Neural cell (in vitro differentiated cells): ENCODE data around the gene SMAD5. TPM values are rescaled to one million over a fixed set of nuclear protein-coding genes. Genes with fewer than 3 reads are reported as not detected.
A peak's percentile ranks its signal among the peaks of the same experiment; 100 is the strongest.

Experiments
- H2AFZ ChIP-seq: fragments of 200-600, 300-800 bp; sonication (generic), shearing (Covaris generic); 2 replicates; pipeline ENCODE4 v1.6.0; 2014; ENCODE audit warnings: low read depth, mild to moderate bottlenecking, antibody characterized with exemption, low read length, moderate library complexity
- H3F3A ChIP-seq: fragments of 200-600 bp; shearing (Covaris generic); 2 replicates; pipeline ENCODE4 v1.6.1; 2016; ENCODE audit warnings: mild to moderate bottlenecking, moderate library complexity, mixed read lengths, antibody characterized with exemption, low read length; ENCODE audit not compliant: insufficient read depth, poor library complexity, severe bottlenecking
- H3K27ac ChIP-seq: fragments of 200-600, 300-800 bp; sonication (generic), shearing (Covaris generic); 2 replicates; pipeline ENCODE4 v1.5.1; 2014; ENCODE audit warnings: mild to moderate bottlenecking, low read length, moderate library complexity
- H3K27me3 ChIP-seq: fragments of 300-800, 200-600 bp; sonication (generic), shearing (Covaris generic); 2 replicates; pipeline ENCODE4 v1.6.0; 2014; ENCODE audit warnings: mild to moderate bottlenecking, low read depth, low read length, moderate library complexity; ENCODE audit not compliant: insufficient read depth
- H3K36me3 ChIP-seq: fragments of 300-800, 200-600 bp; sonication (generic), shearing (Covaris generic); 2 replicates; pipeline ENCODE4 v1.5.1; 2014; ENCODE audit warnings: mild to moderate bottlenecking, antibody characterized with exemption, low read length, moderate library complexity; ENCODE audit not compliant: insufficient read depth
- H3K4me2 ChIP-seq: fragments of 300-800, 200-600 bp; sonication (generic), shearing (Covaris generic); 2 replicates; pipeline ENCODE4 v1.6.0; 2014; ENCODE audit warnings: mild to moderate bottlenecking, low read length
- H3K4me3 ChIP-seq: fragments of 300-800, 200-600 bp; sonication (generic), shearing (Covaris generic); 2 replicates; pipeline ENCODE4 v1.5.1; 2014; ENCODE audit warnings: mild to moderate bottlenecking, low read length, moderate library complexity
- H3K79me2 ChIP-seq: fragments of 200-600 bp; shearing (Covaris generic); replicated peaks from 2 replicates; pipeline ENCODE4 v1.6.0; 2014; ENCODE audit warnings: mild to moderate bottlenecking, low read length, moderate library complexity; ENCODE audit not compliant: insufficient read depth
- H3K9ac ChIP-seq: fragments of 300-800, 200-600 bp; sonication (generic), shearing (Covaris generic); 2 replicates; pipeline ENCODE4 v1.6.1; 2016; ENCODE audit warnings: mild to moderate bottlenecking, low read length, mixed read lengths
- H3K9me2 ChIP-seq: fragments of 200-600 bp; shearing (Covaris generic); 2 replicates; pipeline ENCODE4 v1.6.1; 2016; ENCODE audit warnings: mild to moderate bottlenecking, low read length, mixed read lengths; ENCODE audit not compliant: insufficient read depth
- H3K9me3 ChIP-seq: fragments of 200-600, 300-800 bp; sonication (generic), shearing (Covaris generic); 2 replicates; pipeline ENCODE4 v1.6.1; 2016; ENCODE audit warnings: mild to moderate bottlenecking, mixed run types, low read length, moderate library complexity, mixed read lengths
- H4K20me1 ChIP-seq: fragments of 200-600 bp; shearing (Covaris generic); 2 replicates; pipeline ENCODE4 v1.6.1; 2016; ENCODE audit warnings: mild to moderate bottlenecking, mixed run types; ENCODE audit not compliant: insufficient read depth
- CTCF ChIP-seq: fragments of 450-650 bp; IDR thresholded peaks from 2 replicates; pipeline ENCODE4 v1.5.1; 2014; ENCODE audit warnings: antibody characterized with exemption, mild to moderate bottlenecking, moderate library complexity; ENCODE audit not compliant: poor library complexity, severe bottlenecking
- EP300 ChIP-seq: fragments of 450-650 bp; conservative IDR thresholded peaks from 2 replicates; pipeline ENCODE4 v1.6.1; 2014; ENCODE audit warnings: antibody characterized with exemption, mild to moderate bottlenecking, moderate library complexity; ENCODE audit not compliant: poor library complexity, severe bottlenecking
- EZH2 ChIP-seq: fragments of 200-600, 300-800 bp; shearing (Covaris generic), sonication (generic); IDR thresholded peaks from 2 replicates; pipeline ENCODE4 v1.6.1; 2014; ENCODE audit warnings: antibody characterized with exemption, low read length, borderline replicate concordance, mild to moderate bottlenecking; ENCODE audit not compliant: insufficient read depth, poor library complexity, severe bottlenecking
- MXI1 ChIP-seq: fragments of 450-650 bp; conservative IDR thresholded peaks from 2 replicates; pipeline ENCODE4 v1.6.1; 2014; ENCODE audit warnings: antibody characterized with exemption, mild to moderate bottlenecking; ENCODE audit not compliant: poor library complexity, severe bottlenecking
- POLR2AphosphoS5 ChIP-seq: IDR thresholded peaks from 2 replicates; pipeline ENCODE4 v1.6.1; 2012
- RAD21 ChIP-seq: fragments of 450-650 bp; conservative IDR thresholded peaks from 2 replicates; pipeline ENCODE4 v1.6.1; 2014; ENCODE audit warnings: antibody characterized with exemption, mild to moderate bottlenecking, moderate library complexity
- REST ChIP-seq: IDR thresholded peaks from 2 replicates; pipeline ENCODE4 v1.6.1; 2012; ENCODE audit warnings: borderline replicate concordance
- SMC3 ChIP-seq: fragments of 450-650 bp; conservative IDR thresholded peaks from 2 replicates; pipeline ENCODE4 v1.6.1; 2014; ENCODE audit warnings: antibody characterized with exemption, mild to moderate bottlenecking, moderate library complexity; ENCODE audit not compliant: poor library complexity
- TAF1 ChIP-seq: IDR thresholded peaks from 2 replicates; pipeline ENCODE4 v1.6.1; 2012; ENCODE audit warnings: low read depth
- polyA plus RNA-seq: library from polyadenylated mRNA; depleted of rRNA; stranded (reverse); fragments of >200 nt; gene quantifications from 2 replicates; pipeline ENCODE4 v1.2.3, GENCODE V29; 2014

Gene SMAD5
- polyA plus RNA-seq, 1 donor from 2014 or later, result 26.3 TPM

- H3K27ac ChIP-seq, result no peak overlapping the region
- H3K27me3 ChIP-seq, result no peaks in the 10 kb centered on the region
- TF ChIP-seq RAD21 (no peak), CTCF (no peak), TAF1 (no peak), EP300 (no peak), MXI1 (no peak), POLR2AphosphoS5 (no peak)
- H3K4me2 ChIP-seq, result no peak overlapping the region
- no peaks in the 10 kb centered on the region for H4K20me1 ChIP-seq
- no peaks in the 10 kb centered on the region for H3K36me3 ChIP-seq
- no peak overlapping the region for H3K9ac ChIP-seq
- no peaks in the 10 kb centered on the region for H3K9me3 ChIP-seq
- no peak overlapping the region for H2AFZ ChIP-seq
- H3F3A ChIP-seq, result peaks cover 9% of the 10 kb centered on the region
- no peaks in the 10 kb centered on the region for H3K9me2 ChIP-seq
- peaks cover 16% of the 10 kb centered on the region for H3K79me2 ChIP-seq
- H3K4me3 ChIP-seq, result no peak overlapping the region
Observed at GRCh38 chr5:136130581-136130980, 2.1 kb upstream of the SMAD5 start.

- no peaks in the 10 kb centered on the region for H3K9me2 ChIP-seq
- H2AFZ ChIP-seq, result peak overlapping the region; percentile 97
- H3K27me3 ChIP-seq, result no peaks in the 10 kb centered on the region
- no peak for TF ChIP-seq MXI1
- TF ChIP-seq POLR2AphosphoS5, result no peak
- no peak for TF ChIP-seq TAF1
- no peak for TF ChIP-seq RAD21
- TF ChIP-seq EZH2, result no peak
- no peak for TF ChIP-seq SMC3
- no peak for TF ChIP-seq REST
- TF ChIP-seq EP300, result no peak
- TF ChIP-seq CTCF, result no peak
- no peaks in the 10 kb centered on the region for H4K20me1 ChIP-seq
- no peaks in the 10 kb centered on the region for H3K36me3 ChIP-seq
- peak overlapping the region; percentile 87 for H3K27ac ChIP-seq
- peaks cover 31% of the 10 kb centered on the region for H3K79me2 ChIP-seq
- H3K9me3 ChIP-seq, result no peaks in the 10 kb centered on the region
- peak overlapping the region; percentile 44 for H3K4me2 ChIP-seq
- peaks cover 9% of the 10 kb centered on the region for H3F3A ChIP-seq
- H3K4me3 ChIP-seq, result peak overlapping the region; percentile 89
- H3K9ac ChIP-seq, result peak overlapping the region; percentile 86
Observed at GRCh38 chr5:136132087-136132486, 558 bp upstream of the SMAD5 start.
